ENCODE results near the gene SLC44A1.

Gene SLC44A1

GRCh38 chr9:105275111-105275510, 30.7 kb downstream of the SLC44A1 start:
- DNase-seq = no peak
- no peak overlapping the region for H3K4me2 ChIP-seq (ENCODE audit: low read length, poor library complexity, severe bottlenecking)
- H3K27ac ChIP-seq (ENCODE audit: low read length, poor library complexity, severe bottlenecking) = no peak overlapping the region
- H3K27me3 ChIP-seq (ENCODE audit: control insufficient read depth in 1 of 2, insufficient read depth in 1 of 2, low read length in 2 of 2) = no peaks in the 10 kb centered on the region
- H2BK15ac ChIP-seq (ENCODE audit: low read depth, poor library complexity, severe bottlenecking) = no peak overlapping the region
- H3K79me1 ChIP-seq (replicated peaks; ENCODE audit: low read length, poor library complexity, severe bottlenecking) = peaks cover 15% of the 10 kb centered on the region
- H3K23ac ChIP-seq (ENCODE audit: low read length in 2 of 2) = no peak overlapping the region
- no peak overlapping the region for H2AFZ ChIP-seq (ENCODE audit: low read depth, low read length)
- H2BK120ac ChIP-seq (ENCODE audit: low read depth, low read length) = no peak overlapping the region
- no peaks in the 10 kb centered on the region for H3K36me3 ChIP-seq (ENCODE audit: control insufficient read depth in 1 of 2, insufficient read depth in 2 of 2, low read depth in 1 of 2, low read length in 2 of 2)
- no peak overlapping the region for H3K18ac ChIP-seq (ENCODE audit: low read depth in 1 of 2, low read length in 2 of 2)
- no peak overlapping the region for H2BK5ac ChIP-seq (ENCODE audit: low read depth, low read length, poor library complexity, severe bottlenecking)
- H4K91ac ChIP-seq (ENCODE audit: low read length) = no peak overlapping the region
- H3K9me3 ChIP-seq (ENCODE audit: control insufficient read depth, low read length) = no peaks in the 10 kb centered on the region
- no peaks in the 10 kb centered on the region for H3K4me1 ChIP-seq (ENCODE audit: control insufficient read depth, insufficient read depth, low read depth, low read length)
- WGBS = 100% methylated on average over 1 of the region's 1 CpG
- H3K14ac ChIP-seq (ENCODE audit: low read length in 2 of 2) = no peak overlapping the region
- H2BK12ac ChIP-seq (ENCODE audit: low read length in 2 of 2) = no peak overlapping the region
- no peak overlapping the region for H3K4me3 ChIP-seq (ENCODE audit: insufficient read depth in 1 of 2, low read depth in 1 of 2, low read length in 2 of 2)
- no peak overlapping the region for H4K8ac ChIP-seq (ENCODE audit: low read length)
- no peak overlapping the region for H2AK5ac ChIP-seq (ENCODE audit: low read length, severe bottlenecking)
- H3K4ac ChIP-seq (ENCODE audit: low read depth in 1 of 2, low read length in 2 of 2) = no peak overlapping the region
- no peak overlapping the region for H3K9ac ChIP-seq (ENCODE audit: low read length)

- no peaks in the 10 kb centered on the region for H3K36me3 ChIP-seq (ENCODE audit: control insufficient read depth in 1 of 2, insufficient read depth in 2 of 2, low read depth in 1 of 2, low read length in 2 of 2)
- H3K18ac ChIP-seq (ENCODE audit: low read depth in 1 of 2, low read length in 2 of 2) = no peak overlapping the region
- no peak overlapping the region for H3K4me2 ChIP-seq (ENCODE audit: low read length, poor library complexity, severe bottlenecking)
- peaks cover 13% of the 10 kb centered on the region for H3K79me1 ChIP-seq (replicated peaks; ENCODE audit: low read length, poor library complexity, severe bottlenecking)
- no peak overlapping the region for H2AK5ac ChIP-seq (ENCODE audit: low read length, severe bottlenecking)
- no peak overlapping the region for H3K27ac ChIP-seq (ENCODE audit: low read length, poor library complexity, severe bottlenecking)
- no peak overlapping the region for H2BK12ac ChIP-seq (ENCODE audit: low read length in 2 of 2)
- H2BK120ac ChIP-seq (ENCODE audit: low read depth, low read length) = no peak overlapping the region
- 89% methylated on average over 6 of the region's 6 CpGs for WGBS
- H3K9me3 ChIP-seq (ENCODE audit: control insufficient read depth, low read length) = no peaks in the 10 kb centered on the region
- no peak overlapping the region for H3K4me3 ChIP-seq (ENCODE audit: insufficient read depth in 1 of 2, low read depth in 1 of 2, low read length in 2 of 2)
- H3K9ac ChIP-seq (ENCODE audit: low read length) = no peak overlapping the region
- no peaks in the 10 kb centered on the region for H3K27me3 ChIP-seq (ENCODE audit: control insufficient read depth in 1 of 2, insufficient read depth in 1 of 2, low read length in 2 of 2)
- DNase-seq = no peak
- H4K8ac ChIP-seq (ENCODE audit: low read length) = no peak overlapping the region
- H3K23ac ChIP-seq (ENCODE audit: low read length in 2 of 2) = no peak overlapping the region
- H3K4ac ChIP-seq (ENCODE audit: low read depth in 1 of 2, low read length in 2 of 2) = no peak overlapping the region
- H4K91ac ChIP-seq (ENCODE audit: low read length) = no peak overlapping the region
- no peak overlapping the region for H3K14ac ChIP-seq (ENCODE audit: low read length in 2 of 2)
- no peak overlapping the region for H2BK15ac ChIP-seq (ENCODE audit: low read depth, poor library complexity, severe bottlenecking)
- H2BK5ac ChIP-seq (ENCODE audit: low read depth, low read length, poor library complexity, severe bottlenecking) = no peak overlapping the region
- H3K4me1 ChIP-seq (ENCODE audit: control insufficient read depth, insufficient read depth, low read depth, low read length) = peaks cover 2% of the 10 kb centered on the region
- H2AFZ ChIP-seq (ENCODE audit: low read depth, low read length) = no peak overlapping the region
Measured at GRCh38 chr9:105275938-105276337, 31.5 kb downstream of the SLC44A1 start.

- no peak overlapping the region for H4K91ac ChIP-seq (ENCODE audit: low read length)
- no peaks in the 10 kb centered on the region for H3K9me3 ChIP-seq (ENCODE audit: control insufficient read depth, low read length)
- no peak overlapping the region for H3K4me3 ChIP-seq (ENCODE audit: insufficient read depth in 1 of 2, low read depth in 1 of 2, low read length in 2 of 2)
- no peaks in the 10 kb centered on the region for H3K27me3 ChIP-seq (ENCODE audit: control insufficient read depth in 1 of 2, insufficient read depth in 1 of 2, low read length in 2 of 2)
- H3K18ac ChIP-seq (ENCODE audit: low read depth in 1 of 2, low read length in 2 of 2) = no peak overlapping the region
- no peak overlapping the region for H3K4me2 ChIP-seq (ENCODE audit: low read length, poor library complexity, severe bottlenecking)
- no peaks in the 10 kb centered on the region for H3K36me3 ChIP-seq (ENCODE audit: control insufficient read depth in 1 of 2, insufficient read depth in 2 of 2, low read depth in 1 of 2, low read length in 2 of 2)
- no peak overlapping the region for H3K4ac ChIP-seq (ENCODE audit: low read depth in 1 of 2, low read length in 2 of 2)
- H2BK5ac ChIP-seq (ENCODE audit: low read depth, low read length, poor library complexity, severe bottlenecking) = no peak overlapping the region
- H3K14ac ChIP-seq (ENCODE audit: low read length in 2 of 2) = no peak overlapping the region
- no peak overlapping the region for H2AFZ ChIP-seq (ENCODE audit: low read depth, low read length)
- H2AK5ac ChIP-seq (ENCODE audit: low read length, severe bottlenecking) = no peak overlapping the region
- WGBS = 80% methylated on average over 1 of the region's 4 CpGs
- H3K27ac ChIP-seq (ENCODE audit: low read length, poor library complexity, severe bottlenecking) = no peak overlapping the region
- DNase-seq = no peak
- peaks cover 16% of the 10 kb centered on the region for H3K79me1 ChIP-seq (replicated peaks; ENCODE audit: low read length, poor library complexity, severe bottlenecking)
- H3K23ac ChIP-seq (ENCODE audit: low read length in 2 of 2) = no peak overlapping the region
- no peak overlapping the region for H3K9ac ChIP-seq (ENCODE audit: low read length)
- H4K8ac ChIP-seq (ENCODE audit: low read length) = peak overlapping the region; percentile 38
- H2BK120ac ChIP-seq (ENCODE audit: low read depth, low read length) = no peak overlapping the region
- H2BK15ac ChIP-seq (ENCODE audit: low read depth, poor library complexity, severe bottlenecking) = no peak overlapping the region
- H3K4me1 ChIP-seq (ENCODE audit: control insufficient read depth, insufficient read depth, low read depth, low read length) = peaks cover 2% of the 10 kb centered on the region
- H2BK12ac ChIP-seq (ENCODE audit: low read length in 2 of 2) = no peak overlapping the region
Measured at GRCh38 chr9:105278751-105279150, 34.3 kb downstream of the SLC44A1 start.

- H3K14ac ChIP-seq (ENCODE audit: low read length in 2 of 2) = no peak overlapping the region
- H3K4ac ChIP-seq (ENCODE audit: low read depth in 1 of 2, low read length in 2 of 2) = no peak overlapping the region
- H3K27me3 ChIP-seq (ENCODE audit: control insufficient read depth in 1 of 2, insufficient read depth in 1 of 2, low read length in 2 of 2) = no peaks in the 10 kb centered on the region
- no peak overlapping the region for H2BK15ac ChIP-seq (ENCODE audit: low read depth, poor library complexity, severe bottlenecking)
- no peak overlapping the region for H3K23ac ChIP-seq (ENCODE audit: low read length in 2 of 2)
- H2BK12ac ChIP-seq (ENCODE audit: low read length in 2 of 2) = no peak overlapping the region
- no peak overlapping the region for H4K91ac ChIP-seq (ENCODE audit: low read length)
- peaks cover 15% of the 10 kb centered on the region for H3K79me1 ChIP-seq (replicated peaks; ENCODE audit: low read length, poor library complexity, severe bottlenecking)
- H3K9ac ChIP-seq (ENCODE audit: low read length) = no peak overlapping the region
- no peak overlapping the region for H3K4me3 ChIP-seq (ENCODE audit: insufficient read depth in 1 of 2, low read depth in 1 of 2, low read length in 2 of 2)
- DNase-seq = peak; percentile 49
- WGBS = 80% methylated on average over 1 of the region's 2 CpGs
- no peaks in the 10 kb centered on the region for H3K36me3 ChIP-seq (ENCODE audit: control insufficient read depth in 1 of 2, insufficient read depth in 2 of 2, low read depth in 1 of 2, low read length in 2 of 2)
- H2BK5ac ChIP-seq (ENCODE audit: low read depth, low read length, poor library complexity, severe bottlenecking) = no peak overlapping the region
- H3K4me1 ChIP-seq (ENCODE audit: control insufficient read depth, insufficient read depth, low read depth, low read length) = peaks cover 2% of the 10 kb centered on the region
- no peak overlapping the region for H4K8ac ChIP-seq (ENCODE audit: low read length)
- no peak overlapping the region for H3K4me2 ChIP-seq (ENCODE audit: low read length, poor library complexity, severe bottlenecking)
- no peaks in the 10 kb centered on the region for H3K9me3 ChIP-seq (ENCODE audit: control insufficient read depth, low read length)
- H2AFZ ChIP-seq (ENCODE audit: low read depth, low read length) = no peak overlapping the region
- H3K27ac ChIP-seq (ENCODE audit: low read length, poor library complexity, severe bottlenecking) = no peak overlapping the region
- peak overlapping the region in 1 of 2 experiments; percentile 30 for H3K18ac ChIP-seq (ENCODE audit: low read depth in 1 of 2, low read length in 2 of 2)
- H2BK120ac ChIP-seq (ENCODE audit: low read depth, low read length) = no peak overlapping the region
- H2AK5ac ChIP-seq (ENCODE audit: low read length, severe bottlenecking) = no peak overlapping the region
Measured at GRCh38 chr9:105280691-105281090, 36.2 kb downstream of the SLC44A1 start.

Measured in mesenchymal stem cell (in vitro differentiated cells and primary cell).